ENCODE measurements around the gene CALM1. TPM values are rescaled to one million over a fixed set of nuclear protein-coding genes. Genes with fewer than 3 reads are reported as not detected.

Gene CALM1
- polyA plus RNA-seq, 1 experiment, result 251 TPM

DNA sequence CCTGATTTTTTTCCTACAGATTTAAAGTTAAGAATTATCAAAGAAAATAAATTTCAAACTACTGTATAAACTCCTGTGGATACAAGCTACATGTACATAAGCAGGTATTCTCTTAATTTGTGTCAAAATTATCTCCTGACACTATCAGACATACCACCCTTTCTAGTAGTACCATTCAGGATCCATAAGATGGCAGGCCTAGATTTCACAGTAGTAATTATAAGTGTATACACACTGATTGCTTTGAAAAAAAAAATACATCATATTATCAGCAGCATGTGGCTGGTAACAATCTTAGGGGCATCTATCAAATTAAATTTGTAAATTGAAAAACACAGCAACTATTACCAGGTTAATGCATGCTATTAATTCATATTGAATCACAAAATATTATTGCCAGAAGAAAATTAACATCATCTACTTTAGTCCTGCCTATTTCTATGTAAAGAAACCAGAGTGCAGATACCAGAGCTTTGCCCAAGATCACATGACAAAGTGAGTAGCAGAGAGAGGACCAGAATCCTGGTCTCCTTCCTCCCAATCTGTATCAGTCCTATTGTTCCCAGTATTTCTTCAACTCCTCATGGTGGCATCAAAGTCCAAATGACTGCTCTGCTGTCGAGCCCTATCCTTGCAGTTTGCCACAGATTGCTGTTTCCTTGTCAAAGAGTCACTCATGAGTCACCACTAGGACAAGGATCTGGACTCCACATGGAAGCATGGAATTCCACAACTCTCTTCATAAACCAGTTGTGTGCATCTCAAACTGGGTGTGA lies 27.7 kb upstream of the CALM1 start:
- CTCF ChIA-PET, result no interaction called here
- H3K27me3 ChIP-seq (ENCODE audit: control insufficient read depth, insufficient read depth, low read length), result no peaks in the 10 kb centered on the region; the same call in 1 of the 2 replicates

DNA sequence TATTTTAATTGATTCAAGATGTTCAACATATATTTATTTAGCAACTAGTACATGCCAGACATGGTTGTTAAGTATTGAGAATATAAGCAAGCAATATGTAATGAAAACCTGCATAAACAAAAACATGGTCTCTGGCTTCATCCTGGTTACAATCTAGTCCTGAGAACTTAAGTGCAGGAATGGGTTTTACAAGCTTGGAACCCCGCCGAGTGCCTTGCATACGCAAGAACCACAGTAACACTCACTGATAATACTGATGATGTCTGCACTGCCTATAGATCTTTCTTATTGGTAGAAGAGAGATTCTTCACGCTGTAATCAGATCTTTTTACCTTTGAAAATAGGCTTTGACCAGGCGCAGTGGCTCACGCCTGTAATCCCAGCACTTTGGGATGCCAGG lies 22.9 kb upstream of the CALM1 start:
- TF ChIP-seq, protein P1, sequence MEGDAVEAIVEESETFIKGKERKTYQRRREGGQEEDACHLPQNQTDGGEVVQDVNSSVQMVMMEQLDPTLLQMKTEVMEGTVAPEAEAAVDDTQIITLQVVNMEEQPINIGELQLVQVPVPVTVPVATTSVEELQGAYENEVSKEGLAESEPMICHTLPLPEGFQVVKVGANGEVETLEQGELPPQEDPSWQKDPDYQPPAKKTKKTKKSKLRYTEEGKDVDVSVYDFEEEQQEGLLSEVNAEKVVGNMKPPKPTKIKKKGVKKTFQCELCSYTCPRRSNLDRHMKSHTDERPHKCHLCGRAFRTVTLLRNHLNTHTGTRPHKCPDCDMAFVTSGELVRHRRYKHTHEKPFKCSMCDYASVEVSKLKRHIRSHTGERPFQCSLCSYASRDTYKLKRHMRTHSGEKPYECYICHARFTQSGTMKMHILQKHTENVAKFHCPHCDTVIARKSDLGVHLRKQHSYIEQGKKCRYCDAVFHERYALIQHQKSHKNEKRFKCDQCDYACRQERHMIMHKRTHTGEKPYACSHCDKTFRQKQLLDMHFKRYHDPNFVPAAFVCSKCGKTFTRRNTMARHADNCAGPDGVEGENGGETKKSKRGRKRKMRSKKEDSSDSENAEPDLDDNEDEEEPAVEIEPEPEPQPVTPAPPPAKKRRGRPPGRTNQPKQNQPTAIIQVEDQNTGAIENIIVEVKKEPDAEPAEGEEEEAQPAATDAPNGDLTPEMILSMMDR (IDR thresholded peaks at IDR 0.05; ENCODE audit: insufficient read depth, low read depth, low read length), result no peak
- DNase-seq (ENCODE audit: low read depth), result no peak
- POLR2A ChIA-PET, result no interaction called here
- no peak overlapping the region for H3K4me3 ChIP-seq (ENCODE audit: low read depth, low read length)
- no peaks in the 10 kb centered on the region for H3K36me3 ChIP-seq (ENCODE audit: control insufficient read depth, insufficient read depth, low read length)
- H3K27me3 ChIP-seq (ENCODE audit: control insufficient read depth, insufficient read depth, low read length), result no peaks in the 10 kb centered on the region
- CTCF ChIA-PET, result interaction anchor here (0.7 to 1.3 kb wide), 2 partner anchors 26 to 405 kb away, joined by 3 to 6 read pairs; no protein-coding TSS in a partner anchor

More for the DNA sequence above, 27.7 kb upstream of the CALM1 start:
- DNase-seq (ENCODE audit: low read depth), result no peak
- TF ChIP-seq, protein P1 (IDR thresholded peaks at IDR 0.05; ENCODE audit: insufficient read depth, low read depth, low read length), result no peak
- H3K4me3 ChIP-seq (ENCODE audit: low read depth, low read length), result no peak overlapping the region
- POLR2A ChIA-PET, result no interaction called here
- no peaks in the 10 kb centered on the region for H3K36me3 ChIP-seq (ENCODE audit: control insufficient read depth, insufficient read depth, low read length)

DNA sequence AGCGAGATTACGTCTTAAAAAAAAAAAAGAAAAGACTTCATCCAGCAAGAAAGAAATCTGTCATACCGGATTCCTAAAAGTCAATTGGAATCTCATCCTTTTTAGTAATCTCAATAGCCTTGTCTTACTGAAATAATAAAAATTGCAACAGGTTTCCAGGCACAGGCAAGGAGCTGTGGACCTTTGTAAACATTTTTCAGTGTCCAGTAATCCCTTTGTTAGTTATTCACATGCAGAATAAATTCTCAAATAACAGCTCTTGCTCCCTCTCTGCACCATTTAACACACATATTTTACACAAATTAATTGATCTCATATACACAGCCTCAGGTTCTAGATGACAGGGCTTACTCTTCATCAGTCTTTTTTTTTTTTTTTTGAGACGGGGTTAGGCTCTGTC lies 22.0 kb upstream of the CALM1 start:
- H3K27me3 ChIP-seq (ENCODE audit: control insufficient read depth, insufficient read depth, low read length), result no peaks in the 10 kb centered on the region
- TF ChIP-seq, protein P1 (IDR thresholded peaks at IDR 0.05; ENCODE audit: insufficient read depth, low read depth, low read length), result no peak
- DNase-seq (ENCODE audit: low read depth), result no peak
- H3K36me3 ChIP-seq (ENCODE audit: control insufficient read depth, insufficient read depth, low read length), result no peaks in the 10 kb centered on the region
- CTCF ChIA-PET, result interaction anchor here (0.7 to 1.3 kb wide), 2 partner anchors 25 to 404 kb away, joined by 3 to 6 read pairs; no protein-coding TSS in a partner anchor
- no peak overlapping the region for H3K4me3 ChIP-seq (ENCODE audit: low read depth, low read length)
- POLR2A ChIA-PET, result no interaction called here

DNA sequence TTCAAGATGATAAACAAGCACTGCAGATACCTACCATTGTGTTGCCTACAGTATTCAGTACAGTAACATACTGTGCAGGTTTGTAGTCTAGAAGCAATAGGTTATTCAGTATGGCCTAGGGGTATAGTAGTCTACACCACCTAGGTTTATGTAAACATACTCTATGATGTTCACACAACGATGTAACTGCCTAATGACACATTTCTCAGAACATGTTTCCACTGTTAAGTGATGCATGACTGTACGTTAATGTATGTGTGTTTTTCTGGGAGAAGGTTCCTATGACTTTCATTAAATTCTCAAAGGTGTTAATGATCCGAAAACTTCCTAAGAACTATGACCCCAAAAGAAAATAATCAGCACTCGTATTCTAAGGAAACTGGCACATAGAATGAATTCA lies 20.9 kb upstream of the CALM1 start:
- ChIA-PET CTCF (no interaction called here), POLR2A (no interaction called here)
- Histone ChIP-seq H3K36me3 (ENCODE audit: control insufficient read depth, insufficient read depth, low read length) (no peaks in the 10 kb centered on the region), H3K4me3 (ENCODE audit: low read depth, low read length) (no peak overlapping the region), H3K27me3 (ENCODE audit: control insufficient read depth, insufficient read depth, low read length) (no peaks in the 10 kb centered on the region)
- TF ChIP-seq, protein P1 (IDR thresholded peaks at IDR 0.05; ENCODE audit: insufficient read depth, low read depth, low read length), result no peak
- DNase-seq (ENCODE audit: low read depth), result no peak

DNA sequence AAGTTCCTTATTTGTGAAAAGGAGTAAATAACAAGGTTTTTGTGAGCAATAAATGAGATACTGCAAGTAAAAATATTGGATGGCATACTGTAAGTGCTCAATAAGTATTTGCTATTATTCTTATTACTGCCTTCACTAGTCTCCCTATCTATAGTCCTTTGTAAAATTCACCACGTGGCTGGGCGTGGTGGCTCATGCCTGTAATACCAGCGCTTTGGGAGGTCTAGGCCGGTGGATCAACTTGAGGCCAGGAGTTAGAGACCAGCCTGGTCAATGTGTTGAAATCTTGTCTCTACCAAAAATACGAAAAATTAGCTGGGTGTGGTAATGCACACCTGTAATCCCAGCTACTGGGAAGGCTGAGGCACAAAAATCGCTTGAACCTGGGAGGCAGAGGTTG lies 18.6 kb upstream of the CALM1 start:
- no peaks in the 10 kb centered on the region for H3K27me3 ChIP-seq (ENCODE audit: control insufficient read depth, insufficient read depth, low read length)
- CTCF ChIA-PET, result interaction anchor here (0.8 kb wide), 1 partner anchor 314 kb away, joined by 3 read pairs; no protein-coding TSS in a partner anchor
- H3K4me3 ChIP-seq (ENCODE audit: low read depth, low read length), result no peak overlapping the region
- no peaks in the 10 kb centered on the region for H3K36me3 ChIP-seq (ENCODE audit: control insufficient read depth, insufficient read depth, low read length)
- TF ChIP-seq, protein P1 (IDR thresholded peaks at IDR 0.05; ENCODE audit: insufficient read depth, low read depth, low read length), result no peak
- no peak for DNase-seq (ENCODE audit: low read depth)
- POLR2A ChIA-PET, result no interaction called here

Measured in BJ (cell line).